Stimulated activated CD8-positive, alpha-beta memory T cell treated with anti-CD3 and anti-CD28 coated beads, Interleukin-4, amount 100 ng/mL, for 48 hours (primary cell): Measurements from ENCODE around the gene SOX4.
"Not testable (repeated sequence)": the region's sequence is repeated elsewhere in the genome, so short reads cannot be mapped to it uniquely, and the experiment has no call there.

ENCODE experiments used
- DNase-seq: peaks from one replicate; pipeline ENCODE4 v3.0.0-alpha.2; 2020

The SOX4 gene

DNA sequence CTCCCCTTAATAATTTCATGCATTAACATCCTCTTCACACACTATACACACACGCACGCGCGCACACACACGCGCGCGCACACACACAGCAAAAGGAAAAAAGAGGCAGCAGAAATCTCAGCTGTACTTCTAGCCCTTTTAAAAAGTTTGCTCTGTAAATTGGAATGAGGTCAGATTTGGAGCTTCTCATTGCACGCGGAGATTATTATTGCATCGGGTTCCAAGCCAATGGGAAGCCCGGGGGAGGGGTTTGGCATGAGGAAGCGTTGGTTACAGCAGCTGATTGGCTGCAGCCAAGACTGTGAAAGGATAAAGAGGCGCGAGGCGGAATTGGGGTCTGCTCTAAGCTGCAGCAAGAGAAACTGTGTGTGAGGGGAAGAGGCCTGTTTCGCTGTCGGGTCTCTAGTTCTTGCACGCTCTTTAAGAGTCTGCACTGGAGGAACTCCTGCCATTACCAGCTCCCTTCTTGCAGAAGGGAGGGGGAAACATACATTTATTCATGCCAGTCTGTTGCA, at the start of gene SOX4:
TSS of gene SOX4 (plus strand) at position 340 of the 515 bp plus-strand sequence. CDS start 784 bp downstream, outside the sequence.
- peak; percentile 76 for DNase-seq

DNA sequence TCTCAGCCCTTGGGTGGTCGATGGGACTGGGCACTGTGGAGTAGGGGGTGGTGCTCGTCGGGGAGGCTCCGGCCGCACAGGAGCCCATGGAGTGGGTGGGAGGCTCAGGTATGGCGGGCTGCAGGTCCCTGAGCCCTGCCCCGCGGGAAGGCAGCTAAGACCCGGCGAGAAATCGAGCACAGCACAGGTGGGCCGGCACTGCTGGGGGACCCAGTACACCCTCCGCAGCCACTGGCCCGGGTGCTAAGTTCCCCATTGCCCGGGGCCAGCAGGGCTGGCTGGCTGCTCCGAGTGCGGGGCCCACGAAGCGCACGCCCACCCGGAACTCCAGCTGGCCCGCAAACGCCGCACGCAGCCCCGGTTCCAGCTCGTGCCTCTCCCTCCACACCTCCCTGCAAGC, 41.3 kb upstream of the SOX4 start:
- DNase-seq: not testable (repeated sequence)

DNA sequence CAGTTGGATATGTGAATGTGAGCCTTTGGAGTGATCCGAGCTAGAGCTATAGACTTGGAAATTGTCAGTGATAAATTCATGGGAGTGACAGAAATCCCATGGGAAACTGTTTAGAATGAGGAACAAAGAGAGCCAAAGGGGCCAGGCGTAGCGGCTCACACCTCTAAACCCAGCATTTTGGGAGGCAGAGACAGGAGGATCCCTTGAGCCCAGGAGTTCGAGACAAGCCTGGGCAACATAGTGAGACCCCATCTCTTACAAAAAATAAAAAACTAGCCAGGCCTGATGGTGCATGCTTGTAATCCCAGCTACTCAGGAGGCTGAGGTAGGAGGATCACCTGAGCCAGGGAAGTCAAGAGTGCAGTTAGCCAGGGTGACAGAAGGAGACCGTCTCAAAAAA, 39.3 kb upstream of the SOX4 start:
- DNase-seq: no peak

DNA sequence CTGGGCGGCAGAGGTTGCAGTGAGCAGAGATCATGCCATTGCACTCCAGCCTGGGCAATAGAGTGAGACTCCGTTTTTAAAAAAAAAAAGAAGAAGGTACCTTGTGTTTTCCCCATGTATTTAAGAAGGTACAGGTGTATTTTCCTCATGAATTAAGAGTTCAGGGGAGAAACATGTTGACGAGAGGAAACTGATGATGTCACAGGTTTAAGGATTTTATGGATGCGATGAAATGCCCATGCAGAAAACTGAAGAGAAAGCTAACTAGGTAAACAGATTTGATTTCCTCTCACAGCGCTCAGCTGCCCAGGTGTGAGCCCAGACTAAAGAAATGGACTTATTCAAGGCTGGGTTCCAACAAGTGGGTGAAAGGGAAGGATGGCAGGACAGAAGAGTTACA, 38.4 kb upstream of the SOX4 start:
- no peak for DNase-seq

DNA sequence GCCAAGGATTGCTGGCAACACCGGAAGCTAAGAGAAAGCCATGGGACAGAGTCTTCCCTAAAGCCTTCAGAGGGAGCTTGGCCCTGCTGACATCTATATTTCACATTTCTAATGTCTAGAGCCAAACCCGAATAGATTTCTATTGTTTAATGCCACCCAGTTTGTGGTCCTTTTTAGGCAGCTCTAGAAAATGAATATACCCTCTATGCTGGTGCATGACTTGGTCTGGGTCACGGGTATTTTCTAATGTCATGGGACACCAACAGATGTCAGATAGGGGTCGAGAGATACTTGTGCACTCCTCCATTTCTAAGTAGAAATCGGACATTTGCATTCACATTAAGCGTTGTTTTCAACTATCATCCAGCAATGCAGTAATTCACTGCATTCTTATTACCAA, 37.0 kb upstream of the SOX4 start:
- DNase-seq: no peak

DNA sequence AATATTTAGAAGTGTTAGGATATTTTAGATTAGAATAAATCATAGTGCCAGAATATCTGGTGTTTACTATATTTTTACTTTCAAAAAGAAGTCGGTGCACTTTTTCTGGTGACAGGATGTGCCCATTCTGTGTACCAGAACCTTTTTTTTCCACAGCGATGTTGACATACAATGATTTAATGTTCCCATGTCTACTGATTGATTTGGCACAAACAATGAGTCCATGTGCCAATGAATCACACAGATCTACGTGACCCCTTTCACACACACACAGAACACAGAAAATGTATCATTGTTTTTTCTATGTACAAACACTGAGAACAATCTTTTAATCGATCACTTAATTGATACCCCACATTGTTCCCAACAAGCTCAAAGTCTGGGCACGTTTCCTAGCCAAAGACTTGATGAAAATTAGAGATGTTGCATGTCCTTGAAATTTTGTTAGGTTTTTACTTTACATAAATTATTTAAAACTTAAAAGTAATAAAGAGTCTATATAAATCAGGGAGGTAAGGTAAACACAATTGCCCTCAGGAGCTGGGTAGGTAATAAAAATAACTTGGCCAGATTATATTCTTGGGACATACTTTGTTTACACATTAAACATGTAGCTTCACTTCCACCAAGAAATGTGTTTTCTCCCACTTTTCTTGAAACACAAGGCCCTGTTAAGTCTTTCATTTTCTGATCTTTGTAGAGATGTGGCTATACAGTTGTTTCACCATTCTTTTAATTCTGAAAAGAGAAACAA, 36.4 kb upstream of the SOX4 start:
- no peak for DNase-seq

DNA sequence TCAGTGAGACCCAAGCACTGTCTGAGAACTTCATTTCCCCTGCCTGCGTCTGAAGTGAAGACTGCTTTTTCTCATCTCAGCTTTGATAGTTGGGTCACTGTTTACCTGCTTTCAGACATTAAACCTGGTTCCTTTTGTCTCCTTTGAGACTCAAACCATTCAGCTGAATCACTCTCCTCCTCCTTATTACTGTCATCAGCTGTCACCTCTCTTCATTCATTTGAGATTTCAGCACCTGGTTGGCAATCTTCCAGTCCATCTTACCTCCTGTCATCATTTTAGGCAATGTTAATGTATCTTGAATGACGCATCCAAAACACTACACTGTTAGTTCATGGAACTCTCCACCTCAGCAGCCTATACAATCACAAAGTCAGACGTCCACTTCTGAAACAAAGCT, 34.3 kb upstream of the SOX4 start:
- no peak for DNase-seq

DNA sequence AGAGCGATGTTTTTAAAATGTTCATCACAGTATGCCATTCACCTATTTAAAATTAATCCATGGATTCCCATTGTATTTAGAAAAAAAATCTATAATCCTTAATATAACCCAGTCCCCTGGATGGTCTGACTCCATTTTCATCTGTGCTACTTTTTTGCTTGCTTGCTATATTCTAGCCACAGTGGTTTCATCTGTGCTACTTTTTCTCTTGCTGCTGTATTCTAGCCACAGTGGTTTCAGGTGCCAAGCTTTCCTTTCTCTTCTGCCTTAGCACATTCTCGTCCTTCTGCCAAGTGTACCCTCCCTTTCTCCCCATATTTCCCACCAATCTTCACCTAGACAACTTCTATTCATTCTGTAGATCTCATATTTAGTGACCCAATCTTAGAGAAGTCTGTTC, 33.3 kb upstream of the SOX4 start:
- no peak for DNase-seq

DNA sequence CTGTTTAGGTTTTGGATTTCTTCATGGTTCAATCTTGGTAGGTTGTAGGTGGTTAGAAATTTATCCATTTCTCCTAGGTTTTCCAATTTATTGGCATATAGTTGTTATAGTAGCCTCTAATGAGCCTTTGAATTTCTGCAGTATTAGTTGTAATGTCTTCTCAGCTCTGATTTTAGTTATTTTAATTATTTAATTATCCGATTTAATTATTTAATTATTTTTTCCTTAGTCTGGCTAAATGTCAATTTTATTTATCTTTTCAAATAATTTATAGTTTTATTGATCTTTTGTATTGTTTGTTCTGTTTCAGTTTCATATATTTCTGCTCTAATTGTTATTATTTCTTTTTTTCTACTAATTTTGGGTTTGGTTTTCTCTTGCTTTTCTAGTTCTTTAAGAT, 28.1 kb upstream of the SOX4 start:
- no peak for DNase-seq

DNA sequence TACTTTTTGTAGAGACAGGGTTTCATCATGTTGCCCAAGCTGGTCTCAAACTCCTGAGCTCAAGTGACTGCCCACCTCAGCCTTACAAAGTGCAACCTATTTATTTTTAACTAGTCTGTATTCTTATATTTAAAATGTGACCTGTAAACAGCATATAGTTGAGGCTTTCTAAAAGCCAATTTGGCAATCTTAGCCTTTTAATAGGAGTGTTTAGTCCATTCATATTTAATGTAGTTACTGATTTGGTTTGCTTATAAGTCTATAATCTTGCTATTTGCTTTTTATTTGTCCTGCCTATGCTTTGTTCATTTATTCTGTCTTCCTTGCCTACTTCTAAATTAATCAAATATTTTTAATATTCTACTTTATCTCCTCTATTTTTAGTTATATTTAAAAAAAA, 15.0 kb upstream of the SOX4 start:
- DNase-seq: no peak

DNA sequence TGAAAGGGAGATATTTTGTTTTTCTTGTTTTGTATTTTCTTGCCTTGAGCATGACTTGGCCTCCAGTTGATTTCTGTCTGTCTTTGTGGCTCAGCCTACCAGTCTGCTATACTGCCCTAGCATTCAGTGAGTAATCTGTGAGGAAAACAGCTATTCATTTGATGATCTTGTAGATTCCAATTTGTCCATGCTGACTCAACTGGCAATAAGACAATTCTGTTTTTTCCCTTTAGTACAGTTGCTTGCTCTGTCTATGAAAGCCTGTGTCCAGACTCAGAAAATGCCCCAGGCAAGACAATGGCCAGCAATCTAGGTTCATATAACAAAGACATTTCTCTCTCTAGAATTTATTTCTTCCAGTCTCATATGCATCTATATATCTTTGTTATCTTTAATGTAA, 10.9 kb upstream of the SOX4 start:
- no peak for DNase-seq

DNA sequence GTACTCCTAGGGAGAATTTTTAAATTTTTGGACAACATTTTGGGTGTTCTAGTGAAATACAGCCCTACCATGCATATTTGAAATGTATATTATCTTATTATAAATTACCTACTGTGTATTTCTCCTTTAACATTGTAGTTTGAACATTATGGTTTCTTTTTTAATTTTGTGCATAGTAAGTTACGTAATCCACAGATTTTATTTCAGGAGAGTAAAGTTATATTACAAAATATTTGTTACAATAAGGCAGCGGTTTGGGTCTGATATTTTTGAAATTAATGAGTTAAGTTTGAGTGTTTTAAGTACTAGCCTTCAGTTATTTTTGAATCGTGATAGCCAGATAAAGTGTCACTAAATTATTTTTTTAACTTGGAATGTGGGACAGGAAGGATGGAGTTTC, 7.3 kb upstream of the SOX4 start:
- DNase-seq: no peak

DNA sequence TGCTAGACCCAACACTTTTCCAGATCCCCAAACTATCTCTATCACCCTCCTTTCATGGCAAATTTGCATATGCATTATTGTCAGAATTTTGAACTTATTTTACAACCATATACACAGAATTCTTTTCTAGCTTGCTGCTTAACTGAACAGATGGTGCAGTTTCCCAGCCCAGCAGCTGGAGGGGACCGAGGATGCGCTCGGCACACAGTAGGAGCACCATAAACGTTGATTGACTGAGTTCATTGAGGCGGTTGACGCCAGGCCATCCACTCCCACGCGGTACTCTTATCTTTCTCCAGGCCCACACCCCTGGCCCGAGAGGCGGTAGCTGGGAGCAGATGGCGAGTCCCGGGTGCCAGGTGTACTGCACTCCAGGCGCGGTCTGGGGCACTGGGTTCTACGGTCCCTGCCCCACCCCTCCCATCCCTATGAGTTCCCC, 6.8 kb upstream of the SOX4 start:
- DNase-seq: no peak

DNA sequence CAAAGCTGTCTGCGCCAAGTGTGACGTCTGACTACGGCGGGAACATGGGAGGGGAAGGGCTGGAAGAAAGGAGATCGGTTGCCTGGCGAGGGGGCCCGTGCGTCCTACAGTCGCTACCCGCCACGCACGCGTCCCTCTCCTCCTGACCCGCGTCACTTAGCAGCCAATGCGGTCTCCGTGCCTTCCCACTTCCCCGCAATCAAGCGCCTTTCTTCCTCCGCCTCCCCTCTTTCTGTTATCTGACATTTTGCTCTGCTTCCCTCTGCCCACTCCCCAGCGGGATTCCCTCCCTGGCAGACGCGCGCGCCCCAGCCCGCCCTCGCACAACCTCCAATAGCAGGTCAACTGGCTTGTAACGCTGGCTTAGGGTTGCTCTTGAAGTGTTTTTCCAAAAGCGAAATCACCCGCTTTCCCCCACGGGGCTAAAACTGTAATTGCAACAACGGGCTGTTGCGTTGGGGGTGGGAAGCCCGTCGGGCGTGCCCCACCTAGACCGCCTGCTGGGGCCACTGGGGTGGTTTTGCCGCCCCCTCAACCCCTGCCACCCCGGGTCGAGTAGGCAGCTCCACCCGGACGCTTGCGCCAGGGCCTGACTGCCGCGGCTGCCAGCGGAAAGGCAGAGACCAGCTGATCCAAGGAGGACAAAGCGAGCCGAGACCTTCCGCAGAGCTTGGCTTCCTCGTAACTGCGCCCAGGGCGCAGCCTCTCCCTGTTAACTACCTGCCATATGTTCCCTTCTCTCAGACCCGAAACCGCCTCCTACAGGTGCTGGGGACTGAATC, 6.2 kb upstream of the SOX4 start:
- peak; percentile 42 for DNase-seq

DNA sequence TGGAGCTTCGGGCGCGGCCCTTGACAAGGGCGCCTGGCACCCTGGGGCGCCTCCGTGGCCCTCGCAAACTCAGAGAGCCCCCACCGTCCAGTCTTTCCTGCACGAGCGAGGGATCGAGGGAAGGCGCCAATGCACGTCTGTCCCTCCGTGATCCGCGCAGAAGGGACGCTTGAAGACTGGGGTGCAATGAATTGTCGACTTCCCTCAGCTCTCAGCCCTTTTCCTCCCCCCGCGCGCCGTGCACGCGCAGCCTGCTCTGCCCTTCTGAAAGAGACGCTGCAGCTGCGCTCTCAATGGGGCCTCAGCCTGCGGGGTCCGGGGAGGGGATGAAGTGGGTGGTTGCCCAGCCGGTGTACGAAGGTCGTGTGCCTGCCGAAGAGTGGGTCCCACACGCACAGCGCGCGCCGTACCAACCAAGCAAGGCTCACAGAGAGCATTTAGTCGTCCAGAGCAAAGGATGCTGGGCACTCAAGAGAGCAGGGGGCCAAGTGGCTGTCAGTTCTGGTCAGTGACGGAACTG, 5.5 kb upstream of the SOX4 start:
- no peak for DNase-seq

DNA sequence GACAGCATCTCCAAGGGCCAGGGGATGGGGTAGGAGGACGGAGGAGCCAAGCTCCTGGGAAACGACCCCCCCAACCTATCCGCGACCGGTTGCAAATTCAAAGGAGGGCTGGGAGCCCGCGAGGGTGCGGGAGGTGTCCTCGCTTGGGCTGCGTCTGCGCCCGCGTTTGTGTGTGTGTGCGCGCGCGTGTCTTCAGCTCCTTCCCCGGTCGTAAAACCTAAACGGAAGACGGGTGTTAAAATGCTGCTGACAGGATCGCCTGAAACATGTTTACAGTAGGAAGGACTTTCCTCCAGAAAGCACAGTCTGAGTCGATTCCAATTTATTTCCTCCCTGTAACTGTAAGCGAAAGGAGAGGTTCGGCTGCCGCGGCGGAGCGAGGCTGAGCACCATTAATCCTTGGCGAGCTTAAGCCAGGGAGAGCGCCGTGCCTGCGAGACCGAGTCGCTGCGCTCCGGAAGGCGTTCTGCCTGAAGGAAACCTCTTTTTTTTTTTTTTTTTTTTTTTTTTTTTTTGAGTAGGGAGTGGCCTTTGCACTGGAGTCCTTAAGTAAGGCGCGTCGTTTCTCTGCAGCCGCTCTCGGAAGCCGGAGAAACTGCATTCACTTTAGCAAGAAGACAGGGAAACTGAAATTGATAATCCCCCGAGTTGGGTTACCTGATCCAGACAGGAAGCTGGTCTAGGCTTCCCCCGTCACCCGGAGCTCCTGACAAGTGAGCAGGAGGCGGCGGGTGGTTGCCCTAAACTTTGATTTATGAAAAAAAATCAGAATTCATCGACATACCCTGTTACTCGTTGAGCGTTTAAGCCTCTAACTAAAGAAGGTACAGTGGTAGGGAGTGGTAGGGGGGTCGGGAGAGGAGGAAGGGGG, 4.8 kb upstream of the SOX4 start:
- peak; percentile 54 for DNase-seq

DNA sequence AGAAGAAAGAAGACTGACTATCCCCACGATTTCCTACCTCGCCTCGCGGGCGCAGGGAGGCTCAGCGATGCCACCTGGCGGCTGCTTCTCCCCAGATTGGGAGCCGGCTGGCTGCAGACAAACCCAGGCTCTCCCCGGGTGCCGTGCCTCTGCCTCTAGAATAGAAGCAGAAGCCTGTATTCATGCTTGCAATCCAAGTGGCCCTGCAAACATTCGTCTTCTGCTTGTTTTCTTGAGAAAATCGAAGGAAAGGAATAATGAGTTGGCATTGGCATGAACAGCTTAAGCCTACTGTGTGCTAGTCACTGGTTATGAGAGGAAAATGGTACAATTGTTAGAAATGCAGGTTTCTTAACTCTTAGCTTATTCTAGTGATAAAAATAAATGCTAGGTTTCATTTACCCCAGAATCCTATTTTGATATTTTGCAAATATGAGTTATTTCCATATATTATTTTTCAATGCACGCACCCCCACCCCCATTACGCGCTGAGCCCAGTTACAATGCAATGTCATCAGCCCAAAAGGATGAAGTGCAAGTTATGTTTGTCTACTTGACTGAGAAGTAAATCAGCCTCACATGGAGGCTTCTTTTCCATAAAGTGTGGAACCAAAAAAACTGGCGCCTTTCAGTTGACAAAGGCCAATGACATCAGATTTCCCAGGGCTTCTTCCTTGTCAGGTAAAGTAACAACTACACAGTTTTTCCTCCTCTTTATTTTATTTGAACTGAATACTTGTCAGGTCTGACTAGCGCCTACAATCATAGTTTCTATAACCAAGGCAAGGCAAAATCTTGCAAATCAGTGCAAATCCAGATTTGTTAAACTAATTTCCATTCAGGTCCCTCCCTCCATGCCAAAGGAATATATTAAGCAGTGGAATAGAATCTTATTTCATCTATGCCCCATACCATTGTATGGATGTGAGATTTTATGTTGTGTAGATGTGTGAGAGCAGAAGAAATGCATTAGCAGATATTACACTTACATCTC, 3.9 kb upstream of the SOX4 start:
- DNase-seq: peak; percentile 92

DNA sequence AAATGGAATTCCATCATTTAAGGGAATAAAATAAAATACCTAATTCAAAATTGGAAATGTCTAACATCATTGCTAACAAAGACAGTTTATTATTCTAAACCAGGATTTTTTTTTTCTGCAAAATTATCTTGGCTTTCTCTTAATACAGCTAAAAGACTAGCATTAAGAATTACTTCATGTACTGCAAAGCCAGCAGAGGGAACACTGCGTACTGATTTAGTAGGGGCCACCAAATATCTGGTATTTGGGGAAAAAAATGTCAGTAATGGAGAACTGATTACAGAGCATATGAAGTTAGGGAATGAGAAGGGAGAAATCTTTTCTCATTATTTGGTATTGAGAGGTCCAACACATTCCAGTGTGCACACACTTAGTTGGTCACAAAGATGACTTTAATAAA, 3.2 kb upstream of the SOX4 start:
- DNase-seq: no peak

DNA sequence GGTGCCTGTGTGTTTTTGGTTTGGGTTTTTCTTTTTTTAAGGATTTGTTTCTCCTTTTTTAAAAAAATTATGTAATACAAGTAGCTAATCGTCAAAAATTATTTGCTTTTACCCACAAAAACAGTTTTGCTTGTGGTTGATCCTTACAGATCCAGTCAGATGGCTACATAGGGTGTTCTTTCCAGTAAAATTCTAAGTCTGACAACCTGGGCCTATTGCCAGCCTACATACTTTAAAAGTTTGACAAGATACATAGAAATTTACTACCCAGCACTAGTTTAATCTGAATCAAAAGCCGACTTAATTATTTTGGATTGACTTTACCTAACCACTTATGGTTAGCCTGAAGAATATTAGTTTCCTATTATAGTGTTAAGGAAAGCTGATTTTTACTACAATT, 2.1 kb upstream of the SOX4 start:
- DNase-seq: no peak

DNA sequence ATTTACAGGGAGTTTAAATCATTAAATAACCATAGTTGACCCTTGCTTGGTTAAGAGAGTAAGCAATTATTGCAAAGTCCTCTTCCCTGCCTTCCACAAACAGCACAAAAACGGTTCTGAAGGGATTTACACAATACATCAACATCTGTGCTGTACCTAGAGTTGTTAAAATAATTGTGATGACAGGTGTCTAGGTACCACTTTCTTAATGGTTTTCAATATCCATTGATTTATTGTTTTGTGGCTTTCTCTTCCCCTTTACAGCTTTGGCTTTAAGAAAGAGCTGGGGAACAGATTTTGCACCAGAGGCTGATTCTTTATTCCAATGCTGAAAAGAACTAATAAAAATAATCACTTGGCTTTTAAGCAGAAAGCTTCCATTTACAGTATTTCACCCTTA, 598 bp upstream of the SOX4 start:
- no peak for DNase-seq

DNA sequence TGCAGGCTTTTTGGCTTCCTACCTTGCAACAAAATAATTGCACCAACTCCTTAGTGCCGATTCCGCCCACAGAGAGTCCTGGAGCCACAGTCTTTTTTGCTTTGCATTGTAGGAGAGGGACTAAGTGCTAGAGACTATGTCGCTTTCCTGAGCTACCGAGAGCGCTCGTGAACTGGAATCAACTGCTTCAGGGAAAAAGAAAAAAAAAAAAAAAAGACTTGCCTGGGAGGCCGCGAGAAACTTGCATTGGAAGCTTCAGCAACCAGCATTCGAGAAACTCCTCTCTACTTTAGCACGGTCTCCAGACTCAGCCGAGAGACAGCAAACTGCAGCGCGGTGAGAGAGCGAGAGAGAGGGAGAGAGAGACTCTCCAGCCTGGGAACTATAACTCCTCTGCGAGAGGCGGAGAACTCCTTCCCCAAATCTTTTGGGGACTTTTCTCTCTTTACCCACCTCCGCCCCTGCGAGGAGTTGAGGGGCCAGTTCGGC, 420 bp downstream of the SOX4 start:
- DNase-seq: no peak
